SHP77 (cell line): ENCODE results near the gene SLX9.

ENCODE experiments used
- DNase-seq, 2 experiments: peaks; one replicate each; lab custom pipeline; 2025; lab: John Stamatoyannopoulos, UW

The SLX9 gene

DNA sequence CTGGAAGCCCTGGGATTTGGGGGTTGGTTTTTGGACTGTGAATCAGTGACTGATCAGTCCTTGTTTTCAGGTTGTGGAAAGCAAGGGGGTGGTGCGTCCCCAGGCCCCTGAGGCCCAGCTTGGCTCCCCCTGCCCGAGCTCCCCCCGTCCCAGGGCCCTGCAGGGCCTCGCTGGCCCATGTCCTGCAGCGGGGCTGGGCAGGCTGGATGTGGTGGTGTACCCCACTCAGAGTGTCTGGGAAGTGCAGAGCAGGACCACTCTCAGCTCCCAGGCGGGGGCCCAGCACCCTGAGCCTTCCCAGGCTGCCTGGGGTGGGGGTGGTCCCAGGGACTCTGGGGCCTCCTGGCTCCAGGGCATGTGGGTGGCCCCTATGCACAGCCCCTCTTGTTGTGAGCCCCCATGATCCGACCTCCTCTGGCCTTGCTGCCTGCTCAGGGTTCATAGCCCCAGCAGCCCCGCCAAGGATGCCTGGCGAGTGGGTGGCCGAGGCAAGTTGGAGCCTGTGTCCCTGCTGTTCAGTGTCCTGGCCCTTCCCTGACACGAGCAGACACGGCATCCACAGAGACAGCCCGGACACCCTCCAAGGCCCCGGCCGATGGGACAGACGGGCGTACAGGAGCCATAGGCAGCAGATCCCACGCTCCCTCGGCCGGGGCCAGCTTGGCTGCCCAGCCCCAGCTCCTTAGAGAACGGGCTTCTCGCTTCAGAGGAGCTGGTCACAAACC is 37.9 kb downstream of the SLX9 start:
- DNase-seq, result no peak

DNA sequence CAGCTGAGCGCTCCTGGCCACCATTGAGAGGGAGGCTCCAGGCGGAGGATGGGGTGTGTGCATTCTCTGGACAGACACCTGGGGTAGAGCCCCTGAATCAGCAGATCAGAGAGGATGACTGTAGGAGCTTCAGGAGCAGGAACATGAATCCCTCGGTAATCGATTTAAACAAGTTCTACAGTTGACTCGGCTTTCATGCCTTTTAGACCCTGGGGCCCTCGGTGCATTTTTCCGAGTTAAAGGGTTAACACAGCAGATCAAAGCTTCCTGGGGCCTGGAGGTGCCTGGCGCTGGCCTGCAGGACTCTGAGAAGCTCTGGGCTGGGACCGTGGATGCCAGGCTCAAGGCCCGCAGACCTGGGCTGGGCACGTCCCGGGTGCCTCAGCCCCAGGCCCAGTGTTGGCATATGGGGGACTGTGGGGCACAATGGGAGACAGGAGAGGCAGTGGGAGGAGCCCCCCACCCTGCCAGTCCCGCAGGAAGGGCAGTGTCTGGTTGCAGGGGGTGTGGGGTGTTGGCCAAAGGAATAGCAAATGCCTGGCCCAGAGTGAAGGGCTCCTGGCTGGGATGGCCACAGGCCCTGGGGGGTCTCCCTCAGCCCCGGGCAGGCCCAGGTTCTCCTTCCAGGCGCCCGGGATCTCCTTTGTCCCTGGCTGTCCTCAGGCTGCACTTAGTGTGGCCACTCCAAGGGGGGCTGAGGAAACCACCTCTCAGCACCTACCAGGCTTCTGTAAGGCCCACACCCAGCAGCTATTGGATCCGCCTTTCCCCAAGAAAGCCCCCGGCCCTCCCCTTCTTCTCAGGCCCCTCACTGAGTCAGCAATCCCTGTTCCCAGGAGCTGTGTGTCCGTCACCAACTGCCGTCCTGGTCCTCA is 40.1 kb downstream of the SLX9 start:
- DNase-seq, result no peak

- no peak for DNase-seq
These were observed 41.0 kb downstream of the SLX9 start for GRCh38 chr21:44980562-44981489.

DNA sequence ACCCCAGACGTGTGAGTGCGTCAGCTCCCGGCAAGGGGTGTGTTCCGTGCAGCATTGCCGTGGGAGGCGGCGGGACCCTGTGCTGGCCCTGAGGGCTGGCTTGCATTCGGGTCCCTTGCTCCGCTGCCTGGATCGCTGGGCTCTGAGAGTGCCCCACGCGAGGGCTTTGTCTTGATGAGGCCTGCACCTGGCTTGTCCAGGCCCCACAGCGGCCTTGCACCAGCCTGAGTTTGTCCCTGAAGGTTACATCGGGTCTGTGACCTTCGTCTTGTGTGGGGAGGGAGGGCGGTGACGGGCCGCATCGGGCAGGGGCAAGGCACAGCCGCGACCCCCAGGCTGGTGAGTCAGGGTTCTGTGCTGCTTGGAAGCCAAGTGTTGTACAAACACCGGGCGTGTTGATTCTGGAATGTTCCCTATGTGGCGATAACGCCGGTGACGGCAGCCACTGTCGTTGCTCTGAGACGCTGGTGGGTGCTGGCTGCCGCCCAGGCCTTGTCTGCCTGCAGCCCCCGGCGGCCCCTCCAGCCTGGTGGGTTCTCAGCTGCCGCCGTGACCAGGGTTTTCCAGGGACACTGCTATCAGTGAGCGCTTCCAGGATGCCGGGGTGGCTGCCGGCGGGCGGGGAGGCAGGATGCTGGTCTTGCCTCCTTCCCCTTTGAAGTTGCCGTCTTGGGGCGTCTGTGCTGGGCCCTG is 42.9 kb downstream of the SLX9 start:
- DNase-seq, result no peak

DNA sequence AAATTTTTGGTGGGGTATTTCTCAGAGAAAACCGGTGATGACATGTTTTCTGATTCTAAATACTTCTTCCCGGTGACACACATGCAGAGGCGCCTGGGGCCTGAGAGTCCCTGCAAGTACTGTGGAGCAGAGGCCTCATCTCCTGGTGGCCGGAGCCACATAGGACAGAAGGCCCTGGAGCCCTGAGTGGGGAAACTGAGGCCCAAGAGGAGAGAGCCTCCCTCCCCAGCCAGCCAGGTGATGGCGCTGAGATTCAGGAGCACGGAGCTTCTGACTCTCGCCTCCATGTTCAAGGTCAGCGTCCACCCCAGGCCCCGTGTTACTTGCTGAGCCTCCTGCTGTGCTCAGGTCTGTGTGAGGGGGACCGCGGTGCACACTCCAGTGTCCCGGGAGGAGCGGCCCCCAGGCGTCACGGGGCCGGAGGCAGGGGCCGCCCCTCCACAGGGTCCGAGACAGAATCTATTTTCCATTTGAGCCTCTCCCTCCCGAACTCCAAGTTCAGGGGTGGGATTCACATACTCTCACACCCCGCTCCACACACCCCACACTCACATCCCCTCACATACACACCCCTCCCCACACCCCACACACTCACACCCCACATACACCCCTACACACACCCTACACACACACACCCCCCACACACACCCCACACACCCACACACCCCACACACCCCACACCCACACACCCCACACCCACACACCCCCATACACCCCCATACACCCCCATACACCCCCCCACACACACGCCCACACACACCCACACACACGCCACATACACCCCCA is 43.8 kb downstream of the SLX9 start:
- no peak for DNase-seq

GRCh38 chr21:44984428-44984791 is 44.6 kb downstream of the SLX9 start:
- DNase-seq, result no peak

GRCh38 chr21:44984792-44985440 is 45.1 kb downstream of the SLX9 start:
- no peak for DNase-seq

DNA sequence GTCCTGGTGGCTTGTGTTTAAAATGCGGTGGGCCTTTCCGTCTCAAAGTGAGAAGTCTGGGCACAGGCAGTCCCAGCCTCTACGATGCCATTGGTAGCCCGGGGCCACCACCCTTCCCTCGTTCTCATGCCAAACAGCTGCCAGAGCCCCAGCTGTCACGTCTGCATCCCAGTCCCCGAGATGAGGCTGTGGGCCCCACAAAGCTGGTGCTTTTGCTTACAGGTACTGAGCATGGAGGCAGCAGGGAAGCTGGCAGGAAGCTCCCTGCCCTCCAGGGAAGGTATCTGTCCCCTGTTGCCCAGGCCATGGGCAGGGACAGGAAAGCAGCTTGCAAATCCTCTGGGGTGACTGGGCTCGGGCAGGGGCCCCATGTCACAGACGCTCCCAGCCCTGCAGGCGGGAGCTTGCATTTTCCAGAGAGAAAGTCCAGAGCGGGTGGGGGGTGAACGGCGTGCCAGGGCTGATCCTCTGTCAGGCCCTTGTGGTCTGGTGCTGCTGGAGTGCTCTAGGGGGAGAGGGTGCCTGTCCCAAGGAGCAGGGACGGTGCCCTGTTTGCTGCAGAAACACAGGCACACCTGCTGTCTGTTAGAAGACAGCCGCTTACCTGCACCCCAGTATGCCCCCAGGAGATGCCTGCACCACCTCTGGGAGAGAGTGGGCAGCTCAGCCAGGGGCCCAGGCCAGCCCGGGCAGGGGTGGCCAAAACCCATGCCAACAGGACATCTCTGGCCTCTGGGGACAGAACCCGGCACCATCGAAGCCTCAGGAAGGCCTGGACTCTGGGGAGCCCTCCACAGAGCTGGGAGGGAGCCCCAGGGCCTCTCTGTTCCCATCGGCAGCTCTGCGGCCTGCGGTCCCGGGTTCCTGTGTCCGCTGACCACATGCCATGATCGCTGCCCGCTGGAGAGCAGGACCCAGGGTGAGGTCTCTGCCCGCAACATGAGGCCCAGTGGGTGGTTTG is 45.9 kb downstream of the SLX9 start:
- DNase-seq, result no peak

DNA sequence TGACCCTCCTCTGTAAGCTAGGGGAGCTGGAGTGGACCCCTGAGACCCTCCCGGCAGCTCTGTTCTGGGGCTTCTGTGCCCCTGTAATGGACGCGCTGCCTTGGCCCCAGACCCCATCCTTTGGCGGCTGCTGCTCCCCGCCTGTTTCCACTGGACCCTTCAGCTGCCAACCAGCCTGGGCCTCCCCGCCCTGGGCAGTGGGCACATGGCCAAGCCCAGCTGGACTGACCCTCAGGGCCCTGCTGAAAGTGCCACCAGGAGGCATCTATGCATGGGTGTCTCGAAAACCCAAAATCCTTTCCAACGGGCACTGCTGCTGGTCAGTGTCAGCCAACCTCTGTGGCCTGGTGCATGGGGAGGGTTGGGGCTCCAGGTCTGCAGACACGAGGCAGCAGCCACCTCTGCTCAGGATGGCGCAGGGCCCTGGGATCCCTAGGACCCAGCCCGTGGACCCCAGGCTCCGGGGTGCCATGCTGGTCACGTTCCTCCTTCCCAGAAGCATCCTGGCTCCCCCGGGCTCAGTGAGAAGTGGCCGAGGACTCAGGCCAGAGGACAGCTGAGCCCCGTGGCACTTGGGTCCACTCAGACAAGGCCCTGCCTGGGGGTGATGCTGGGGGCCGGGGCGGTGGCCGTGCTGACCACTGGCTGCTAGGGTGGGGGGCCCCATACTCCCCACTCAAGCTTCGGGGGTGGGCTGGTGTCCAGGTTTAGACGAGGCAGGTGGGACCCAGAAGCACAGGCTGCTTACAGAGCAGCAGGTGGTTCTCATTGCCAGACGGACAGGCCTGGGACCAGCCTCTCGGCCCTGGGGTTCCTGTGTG is 46.9 kb downstream of the SLX9 start:
- no peak for DNase-seq

DNA sequence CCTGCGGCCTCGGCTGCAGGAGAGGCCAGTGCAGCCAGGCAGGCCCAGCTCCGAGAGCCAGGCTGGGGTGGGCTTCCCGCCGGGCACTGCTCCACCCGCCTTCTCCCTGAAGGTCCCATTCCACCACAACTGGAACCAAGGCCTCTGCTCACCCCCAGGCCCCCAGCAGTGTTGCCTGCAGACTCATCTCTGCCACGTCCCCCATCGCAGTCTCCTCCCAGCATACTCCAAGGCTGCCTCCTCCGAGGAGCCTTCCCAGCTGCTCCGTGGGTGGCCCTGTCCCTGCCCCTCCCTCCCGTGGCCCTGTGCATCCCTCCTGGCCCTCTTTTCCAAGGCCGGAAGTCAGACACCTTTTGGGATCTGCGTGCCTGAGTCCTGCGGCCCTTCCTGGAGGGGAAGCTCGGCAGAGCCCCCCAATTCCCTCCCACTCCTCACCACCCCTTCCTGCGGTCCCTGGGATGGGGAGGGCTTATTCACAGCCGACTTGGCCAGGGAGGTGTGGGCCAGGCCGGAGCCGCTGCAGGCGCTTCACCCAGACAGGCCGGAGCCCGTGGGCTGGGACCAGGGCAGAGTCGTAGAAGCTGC is 47.6 kb downstream of the SLX9 start:
- DNase-seq, result no peak

GRCh38 chr21:44987886-44988606 is 48.2 kb downstream of the SLX9 start:
- DNase-seq, result no peak

- DNase-seq, result no peak
These were observed 49.0 kb downstream of the SLX9 start for GRCh38 chr21:44988607-44989536.

DNA sequence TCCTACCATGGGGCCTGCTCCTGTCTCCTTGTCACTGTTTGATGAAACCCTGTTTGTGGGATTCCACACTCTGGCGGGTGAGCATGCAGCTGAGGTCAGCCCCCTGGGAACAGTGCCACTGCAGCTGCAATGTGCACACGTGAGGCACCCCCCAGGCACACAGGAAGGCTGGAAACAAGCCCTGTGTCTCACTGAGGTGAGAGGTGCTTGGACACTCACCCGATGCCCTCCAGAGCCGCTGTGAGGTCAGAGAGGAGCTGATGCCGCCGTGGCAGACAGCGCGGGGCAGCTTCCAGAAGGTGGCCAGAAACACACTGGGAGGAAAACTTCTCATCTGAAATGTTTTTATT is 49.7 kb downstream of the SLX9 start:
- no peak for DNase-seq

DNA sequence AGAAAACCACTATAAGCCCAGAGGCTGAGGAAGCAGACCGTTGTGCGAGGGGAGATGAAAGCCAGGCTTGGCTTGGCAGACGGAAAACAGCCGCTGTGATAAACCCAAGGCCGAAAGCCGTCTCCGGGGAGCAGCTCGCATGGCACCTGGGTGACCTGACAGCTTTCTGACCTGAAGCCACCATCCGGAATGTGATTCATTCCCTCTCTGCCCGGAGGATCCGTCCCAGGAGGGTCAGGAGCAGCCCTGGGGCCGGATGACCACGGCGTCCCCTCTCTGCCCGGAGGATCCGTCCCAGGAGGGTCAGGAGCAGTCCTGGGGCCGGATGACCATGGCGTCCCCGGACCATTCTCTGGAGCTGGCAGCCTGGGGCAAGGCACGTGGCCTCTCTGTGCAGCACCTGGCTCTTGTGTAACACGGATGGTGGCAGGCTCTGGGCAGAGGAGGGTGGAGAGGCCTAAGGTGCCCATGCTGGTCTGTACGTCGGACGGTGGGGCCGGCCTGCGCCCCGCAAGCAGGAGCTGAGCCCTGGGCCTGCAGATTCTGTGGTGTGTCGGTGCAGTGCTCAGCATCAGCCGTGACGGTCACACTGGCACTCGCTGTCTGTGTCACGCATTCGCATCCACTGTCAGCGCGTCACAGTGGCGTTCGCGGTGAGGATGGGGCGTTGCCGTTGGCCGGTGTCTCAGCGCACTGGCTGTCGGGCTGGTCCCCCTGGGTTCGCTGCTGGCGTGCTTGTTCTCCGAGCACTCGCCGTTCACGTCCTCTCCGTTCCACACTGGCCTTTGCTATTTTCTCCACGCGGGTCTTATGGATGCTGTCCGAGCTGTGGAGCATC is 50.3 kb downstream of the SLX9 start:
- no peak for DNase-seq

GRCh38 chr21:44990921-44991320 is 51.1 kb downstream of the SLX9 start:
- DNase-seq, result no peak
